CD4-positive, alpha-beta T cell treated with Interferon gamma for 1 hour (primary cell): ENCODE measurements around the gene KRTAP5-7.
"Not testable (repeated sequence)": the region's sequence is repeated elsewhere in the genome, so short reads cannot be mapped to it uniquely, and the experiment has no call there.

ENCODE experiments used
- DNase-seq: peaks from one replicate; pipeline ENCODE4 v3.0.0-alpha.2; 2020

KRTAP5-7 gene

GRCh38 chr11:71535825-71536224 is 8.8 kb downstream of the KRTAP5-7 start:
- no peak for DNase-seq

DNA sequence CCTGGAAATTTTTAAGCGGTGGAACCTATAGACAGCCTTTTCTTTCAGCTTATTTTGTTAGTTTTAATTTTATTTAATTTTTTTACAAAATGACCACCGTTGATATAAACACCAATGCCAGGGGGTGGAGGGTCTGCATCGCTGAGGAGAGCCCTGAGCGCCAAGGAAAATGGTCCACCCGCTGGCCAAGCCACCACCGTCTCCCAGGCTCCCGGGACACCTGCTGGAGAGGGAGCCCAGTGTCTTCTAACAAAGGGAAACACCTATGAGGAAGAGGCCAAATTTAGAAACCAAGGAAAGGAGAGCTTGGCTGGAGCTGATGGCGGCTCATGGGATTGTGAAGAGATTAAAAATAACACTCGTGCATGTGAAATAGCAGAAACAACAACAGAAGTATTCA is 10.5 kb downstream of the KRTAP5-7 start:
- no peak for DNase-seq

DNA sequence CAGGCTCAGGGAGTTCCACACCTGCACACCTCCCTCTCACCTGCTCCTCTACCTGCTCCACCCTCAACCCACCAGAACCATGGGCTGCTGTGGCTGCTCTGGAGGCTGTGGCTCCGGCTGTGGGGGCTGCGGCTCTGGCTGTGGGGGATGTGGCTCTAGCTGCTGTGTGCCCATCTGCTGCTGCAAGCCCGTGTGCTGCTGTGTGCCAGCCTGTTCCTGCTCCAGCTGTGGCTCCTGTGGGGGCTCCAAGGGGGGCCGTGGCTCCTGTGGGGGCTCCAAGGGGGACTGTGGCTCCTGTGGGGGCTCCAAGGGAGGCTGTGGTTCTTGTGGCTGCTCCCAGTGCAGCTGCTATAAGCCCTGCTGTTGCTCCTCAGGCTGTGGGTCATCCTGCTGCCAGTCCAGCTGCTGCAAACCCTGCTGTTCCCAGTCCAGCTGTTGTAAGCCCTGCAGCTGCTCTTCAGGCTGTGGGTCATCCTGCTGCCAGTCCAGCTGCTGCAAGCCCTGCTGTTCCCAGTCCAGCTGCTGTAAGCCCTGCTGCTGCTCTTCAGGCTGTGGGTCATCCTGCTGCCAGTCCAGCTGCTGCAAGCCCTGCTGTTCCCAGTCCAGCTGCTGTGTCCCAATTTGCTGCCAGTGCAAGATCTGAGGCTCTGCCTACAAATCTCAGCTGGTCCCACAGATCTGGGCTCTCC is 11.1 kb downstream of the KRTAP5-7 start, which contains the start of gene KRTAP5-8:
Gene KRTAP5-8, plus strand, starts transcription at position 49 of the 689 bp plus-strand sequence. Its CDS starts 31 bp downstream, at position 80.
- not testable (repeated sequence) for DNase-seq

- no peak for DNase-seq
These were observed 11.6 kb downstream of the KRTAP5-7 start for GRCh38 chr11:71538666-71538990.

DNA sequence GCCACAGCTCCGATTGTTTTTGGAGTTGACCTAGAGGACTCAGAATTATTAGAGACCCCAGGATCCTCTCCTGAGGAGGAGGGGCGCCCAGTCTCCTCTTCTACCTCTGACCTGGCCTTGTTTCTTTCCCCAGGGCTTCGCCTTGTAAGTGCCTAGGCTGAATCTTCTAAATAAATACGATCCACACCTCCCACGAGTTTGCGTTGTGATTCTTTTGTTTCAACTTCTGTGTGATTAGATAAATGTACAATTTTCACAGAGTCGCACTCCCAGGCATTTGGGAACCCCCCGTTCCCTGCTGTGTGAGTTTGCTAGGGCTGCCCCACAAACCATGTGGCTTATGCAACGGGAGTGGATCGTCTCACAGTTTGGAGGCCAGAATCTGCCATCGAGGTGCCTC is 11.9 kb downstream of the KRTAP5-7 start:
- no peak for DNase-seq

DNA sequence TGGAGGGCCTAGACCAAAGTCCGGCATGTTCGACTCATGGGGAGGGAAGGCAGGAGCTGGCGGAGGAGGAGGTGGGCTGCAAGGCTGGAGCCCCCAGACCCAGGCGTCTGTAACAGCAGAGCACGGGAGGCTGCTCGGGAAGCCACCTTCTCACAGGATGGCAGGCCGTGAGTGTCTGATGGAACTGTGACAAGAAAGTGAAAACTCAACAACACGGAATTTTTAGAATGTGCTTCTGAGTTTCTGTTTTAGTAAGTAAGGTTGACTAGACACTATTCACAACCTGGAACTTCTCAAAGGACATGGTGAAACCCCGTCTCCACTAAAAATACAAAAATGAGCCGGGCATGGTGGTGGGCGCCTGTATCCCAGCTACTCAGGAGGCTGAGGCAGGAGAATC is 12.9 kb downstream of the KRTAP5-7 start:
- DNase-seq = not testable (repeated sequence)

GRCh38 chr11:71540521-71541304 is 13.6 kb downstream of the KRTAP5-7 start:
- DNase-seq = not testable (repeated sequence)

- no peak for DNase-seq
These were observed 15.3 kb downstream of the KRTAP5-7 start for GRCh38 chr11:71542382-71542781.

- DNase-seq = no peak
These were observed 16.1 kb downstream of the KRTAP5-7 start for GRCh38 chr11:71542879-71543777.

GRCh38 chr11:71543866-71544265 is 16.8 kb downstream of the KRTAP5-7 start:
- DNase-seq = no peak

DNA sequence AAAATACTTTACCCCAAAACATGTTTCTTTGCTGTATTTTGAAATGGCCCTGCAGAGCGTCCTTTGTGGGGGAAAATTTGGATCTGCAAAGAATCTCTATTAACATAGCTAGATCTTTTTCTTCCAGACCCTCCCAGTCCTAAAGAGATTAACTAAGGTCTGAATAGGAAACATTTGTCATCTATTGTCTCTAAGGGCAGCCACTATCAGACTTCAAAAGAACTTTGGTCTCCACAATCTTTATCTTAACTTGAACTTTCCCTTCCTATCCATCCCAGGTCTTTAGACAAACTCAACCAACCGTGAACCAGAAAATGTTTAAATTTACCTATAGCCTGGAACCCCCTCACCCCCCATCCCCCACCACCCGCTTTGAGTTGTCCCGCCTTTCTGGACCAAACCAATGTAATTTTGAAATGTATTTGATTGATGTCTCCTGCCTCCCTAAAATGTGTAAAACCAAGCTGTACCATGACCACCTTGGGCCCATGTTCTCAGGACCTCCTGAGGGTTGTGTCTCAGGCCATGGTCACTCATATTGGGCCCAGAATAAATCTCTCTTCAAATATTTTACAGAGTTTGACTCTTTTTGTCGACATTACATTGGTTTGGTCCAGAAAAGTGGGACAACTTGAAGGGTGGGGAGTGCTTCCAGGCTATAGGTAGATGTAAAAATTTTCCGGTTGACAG is 17.6 kb downstream of the KRTAP5-7 start:
- DNase-seq = no peak

- DNase-seq = no peak
These were observed 18.4 kb downstream of the KRTAP5-7 start for GRCh38 chr11:71545405-71545966.

- DNase-seq = no peak
These were observed 21.1 kb downstream of the KRTAP5-7 start, which contains the start of gene KRTAP5-9 for GRCh38 chr11:71548120-71548519. Gene KRTAP5-9, plus strand, starts transcription at chr11:71548420. Its CDS starts 238 bp downstream, at chr11:71548658.

DNA sequence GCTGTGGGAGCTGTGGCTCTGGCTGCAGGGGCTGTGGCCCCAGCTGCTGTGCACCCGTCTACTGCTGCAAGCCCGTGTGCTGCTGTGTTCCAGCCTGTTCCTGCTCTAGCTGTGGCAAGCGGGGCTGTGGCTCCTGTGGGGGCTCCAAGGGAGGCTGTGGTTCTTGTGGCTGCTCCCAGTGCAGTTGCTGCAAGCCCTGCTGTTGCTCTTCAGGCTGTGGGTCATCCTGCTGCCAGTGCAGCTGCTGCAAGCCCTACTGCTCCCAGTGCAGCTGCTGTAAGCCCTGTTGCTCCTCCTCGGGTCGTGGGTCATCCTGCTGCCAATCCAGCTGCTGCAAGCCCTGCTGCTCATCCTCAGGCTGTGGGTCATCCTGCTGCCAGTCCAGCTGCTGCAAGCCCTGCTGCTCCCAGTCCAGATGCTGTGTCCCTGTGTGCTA is 21.7 kb downstream of the KRTAP5-7 start:
- DNase-seq = no peak

GRCh38 chr11:71551711-71552110 is 24.6 kb downstream of the KRTAP5-7 start:
- no peak for DNase-seq

DNA sequence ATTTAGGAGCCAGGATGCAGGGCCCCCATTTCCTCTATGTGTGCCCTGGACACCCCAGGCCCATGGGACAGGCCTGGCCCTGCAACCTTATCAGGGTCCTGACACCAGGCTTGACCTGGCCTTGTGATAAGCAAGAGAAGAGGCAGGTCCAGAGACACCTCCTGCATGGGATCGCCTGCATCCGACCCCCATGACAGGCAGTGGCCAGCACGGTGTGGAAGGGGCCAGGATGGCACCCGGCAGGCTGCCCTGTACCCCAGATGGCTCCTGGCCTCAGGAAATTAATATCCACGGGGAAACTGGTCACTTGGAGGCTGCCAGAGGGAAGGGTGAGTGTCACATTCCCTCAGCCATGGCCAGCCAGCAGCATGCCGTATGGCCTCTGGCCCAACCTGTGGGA is 27.9 kb downstream of the KRTAP5-7 start:
- DNase-seq = no peak

DNA sequence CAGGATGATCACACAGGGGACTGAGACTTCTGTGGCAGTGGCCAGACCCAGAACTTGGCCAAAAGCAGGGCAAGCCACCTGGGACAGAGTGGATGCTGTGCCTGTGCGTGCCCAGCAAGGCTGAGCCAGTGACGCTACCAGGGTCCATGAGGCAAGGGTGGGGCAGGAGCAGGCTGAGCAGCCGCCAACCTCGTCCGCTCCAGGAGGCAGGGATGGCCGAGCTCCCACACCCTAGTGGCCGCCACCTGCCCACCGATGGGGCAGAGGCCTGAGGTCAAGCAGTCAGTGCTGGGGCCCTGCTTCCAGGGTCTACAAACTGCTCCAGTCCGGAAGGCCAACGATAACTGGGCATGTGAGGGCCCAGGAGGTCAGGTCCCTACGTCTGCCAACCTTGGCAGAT is 28.4 kb downstream of the KRTAP5-7 start:
- DNase-seq = no peak

GRCh38 chr11:71556018-71556417 is 29.0 kb downstream of the KRTAP5-7 start:
- DNase-seq = no peak

DNA sequence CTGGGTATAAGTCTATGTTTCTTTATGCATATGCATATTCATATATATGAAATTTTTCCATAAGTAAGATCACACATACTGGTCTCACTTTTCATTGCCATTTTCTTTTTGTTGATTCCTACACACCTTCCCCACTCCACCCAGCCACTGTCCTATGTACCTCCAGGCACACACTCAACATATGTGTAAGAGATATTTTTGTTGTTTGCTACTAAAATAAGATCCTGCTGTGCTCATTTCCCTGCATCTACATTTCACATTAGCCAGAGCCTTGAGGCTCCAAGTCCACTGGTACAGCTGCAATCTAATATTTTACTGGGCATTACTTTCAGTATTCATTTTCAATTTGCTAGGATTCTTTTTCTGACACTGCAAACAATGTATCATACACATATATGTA is 30.2 kb downstream of the KRTAP5-7 start:
- no peak for DNase-seq

GRCh38 chr11:71558996-71559395 is 31.9 kb downstream of the KRTAP5-7 start:
- no peak for DNase-seq

- DNase-seq = no peak
These were observed 35.1 kb downstream of the KRTAP5-7 start for GRCh38 chr11:71562120-71562519.

GRCh38 chr11:71563406-71563805 is 36.3 kb downstream of the KRTAP5-7 start:
- no peak for DNase-seq
